HL-60 (cell line): ENCODE measurements around the gene CDKL4.

ENCODE experiments used
- GABPA ChIP-seq: IDR thresholded peaks from 2 replicates; pipeline ENCODE4 v1.6.1; 2012; ENCODE audit warnings: low read depth
- SPI1 ChIP-seq: IDR thresholded peaks from 2 replicates; pipeline ENCODE4 v1.6.1; 2012; ENCODE audit warnings: low read depth, mild to moderate bottlenecking, borderline replicate concordance
- TF ChIP-seq, protein P1 (sequence below): IDR thresholded peaks from one replicate; pipeline ENCODE4 v1.5.1; 2011; ENCODE audit warnings: low read length, control low read depth, inconsistent platforms; ENCODE audit not compliant: insufficient read depth

- TF ChIP-seq, protein P1, sequence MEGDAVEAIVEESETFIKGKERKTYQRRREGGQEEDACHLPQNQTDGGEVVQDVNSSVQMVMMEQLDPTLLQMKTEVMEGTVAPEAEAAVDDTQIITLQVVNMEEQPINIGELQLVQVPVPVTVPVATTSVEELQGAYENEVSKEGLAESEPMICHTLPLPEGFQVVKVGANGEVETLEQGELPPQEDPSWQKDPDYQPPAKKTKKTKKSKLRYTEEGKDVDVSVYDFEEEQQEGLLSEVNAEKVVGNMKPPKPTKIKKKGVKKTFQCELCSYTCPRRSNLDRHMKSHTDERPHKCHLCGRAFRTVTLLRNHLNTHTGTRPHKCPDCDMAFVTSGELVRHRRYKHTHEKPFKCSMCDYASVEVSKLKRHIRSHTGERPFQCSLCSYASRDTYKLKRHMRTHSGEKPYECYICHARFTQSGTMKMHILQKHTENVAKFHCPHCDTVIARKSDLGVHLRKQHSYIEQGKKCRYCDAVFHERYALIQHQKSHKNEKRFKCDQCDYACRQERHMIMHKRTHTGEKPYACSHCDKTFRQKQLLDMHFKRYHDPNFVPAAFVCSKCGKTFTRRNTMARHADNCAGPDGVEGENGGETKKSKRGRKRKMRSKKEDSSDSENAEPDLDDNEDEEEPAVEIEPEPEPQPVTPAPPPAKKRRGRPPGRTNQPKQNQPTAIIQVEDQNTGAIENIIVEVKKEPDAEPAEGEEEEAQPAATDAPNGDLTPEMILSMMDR, result no peak
- TF ChIP-seq GABPA (no peak), SPI1 (no peak)
Observed at GRCh38 chr2:39256040-39256439, 12.3 kb upstream of the CDKL4 start.
